ENCODE data around the gene DDX1. TPM values are rescaled to one million over a fixed set of nuclear protein-coding genes. Genes with fewer than 3 reads are reported as not detected.

DDX1 gene
- total and polyA plus RNA-seq, 9 donors: 36.5 to 80.1 (median 67.4) TPM

DNA sequence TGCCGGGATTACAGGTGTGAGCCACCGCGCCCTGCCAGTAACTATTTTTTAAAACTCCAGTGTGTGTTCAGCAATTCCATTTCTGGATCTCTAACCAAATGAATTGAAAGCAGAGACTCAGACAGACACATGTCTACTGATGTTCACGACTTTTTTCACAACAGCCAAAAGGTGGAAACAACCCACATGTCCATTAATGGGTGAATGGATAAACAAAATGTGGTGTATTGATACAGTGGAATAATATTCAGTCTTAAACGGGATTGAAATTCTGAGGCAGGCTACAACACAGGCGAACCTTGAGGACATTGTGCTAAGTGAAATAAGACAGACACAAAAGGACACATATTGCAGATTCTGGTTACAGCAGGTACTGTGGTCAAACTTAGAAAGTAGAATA, 55.0 kb downstream of the DDX1 start:
- TF ChIP-seq EP300 (IDR thresholded peaks at IDR 0.05): no peak
- Histone ChIP-seq H3K27ac (no peak overlapping the region), H3K27me3 (no peaks in the 10 kb centered on the region), H3K4me3 (no peak overlapping the region), H3K9me3 (no peaks in the 10 kb centered on the region), H3K36me3 (no peaks in the 10 kb centered on the region), H3K4me1 (ENCODE audit: insufficient read depth) (no peaks in the 10 kb centered on the region)
- DNase-seq: no peak
- WGBS, 3 donors: 92 to 96% (median 95%) methylated on average over 6 of the region's 6 CpGs
- intact Hi-C loops (cut with DNase I): loop anchor here in 1 of 4 donors (10.0 kb wide), 1 partner anchor 168 kb away; no protein-coding TSS in a partner anchor

DNA sequence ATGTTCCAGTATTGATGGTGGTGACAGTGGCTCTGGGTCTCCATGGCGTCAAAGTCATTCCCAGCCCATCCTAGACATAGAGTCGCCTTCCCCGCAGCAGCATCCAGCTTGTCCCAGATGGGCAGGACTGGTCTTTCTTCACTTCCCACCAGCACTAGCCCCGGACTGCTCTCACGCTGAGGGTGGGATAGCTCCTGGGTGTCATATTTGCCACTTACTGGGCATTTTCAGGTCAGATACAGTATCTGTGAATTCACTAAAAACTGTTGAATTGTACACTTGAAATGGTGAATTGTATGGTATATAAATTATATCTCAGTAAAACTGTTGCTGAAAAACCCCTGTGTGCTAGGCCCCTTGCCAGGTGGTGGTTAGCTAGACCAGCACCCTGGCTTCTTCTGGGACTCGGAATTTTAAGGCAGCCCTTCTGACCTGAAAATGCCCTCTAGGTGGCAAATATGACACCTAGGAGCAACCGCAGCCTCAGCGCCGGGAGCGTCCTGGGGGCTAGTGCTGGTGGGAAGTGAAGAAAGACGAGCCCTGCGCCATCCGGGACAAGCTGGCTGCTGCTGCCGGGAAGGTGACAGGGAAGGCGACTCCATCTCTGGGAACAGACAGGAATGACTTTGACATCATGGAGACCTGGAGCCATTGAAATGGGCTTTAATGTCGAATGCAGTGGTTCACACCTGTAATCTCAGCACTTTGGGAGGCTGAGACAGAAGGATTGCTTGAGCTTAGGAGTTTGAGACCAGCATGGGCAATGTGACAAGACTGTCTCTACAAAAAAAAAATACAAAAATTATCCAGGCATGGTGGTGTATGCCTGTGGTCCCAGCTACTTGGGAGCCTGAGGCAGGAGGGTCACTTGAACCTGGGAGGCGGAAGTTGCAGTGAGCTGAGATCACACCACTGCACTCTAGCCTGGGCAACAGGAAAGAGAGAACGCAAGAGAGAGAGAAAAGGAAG, 56.2 kb downstream of the DDX1 start:
- TF ChIP-seq EP300 (IDR thresholded peaks at IDR 0.05) (no peak), POLR2A (IDR thresholded peaks at IDR 0.05) (no peak)
- TF ChIP-seq, protein P1, sequence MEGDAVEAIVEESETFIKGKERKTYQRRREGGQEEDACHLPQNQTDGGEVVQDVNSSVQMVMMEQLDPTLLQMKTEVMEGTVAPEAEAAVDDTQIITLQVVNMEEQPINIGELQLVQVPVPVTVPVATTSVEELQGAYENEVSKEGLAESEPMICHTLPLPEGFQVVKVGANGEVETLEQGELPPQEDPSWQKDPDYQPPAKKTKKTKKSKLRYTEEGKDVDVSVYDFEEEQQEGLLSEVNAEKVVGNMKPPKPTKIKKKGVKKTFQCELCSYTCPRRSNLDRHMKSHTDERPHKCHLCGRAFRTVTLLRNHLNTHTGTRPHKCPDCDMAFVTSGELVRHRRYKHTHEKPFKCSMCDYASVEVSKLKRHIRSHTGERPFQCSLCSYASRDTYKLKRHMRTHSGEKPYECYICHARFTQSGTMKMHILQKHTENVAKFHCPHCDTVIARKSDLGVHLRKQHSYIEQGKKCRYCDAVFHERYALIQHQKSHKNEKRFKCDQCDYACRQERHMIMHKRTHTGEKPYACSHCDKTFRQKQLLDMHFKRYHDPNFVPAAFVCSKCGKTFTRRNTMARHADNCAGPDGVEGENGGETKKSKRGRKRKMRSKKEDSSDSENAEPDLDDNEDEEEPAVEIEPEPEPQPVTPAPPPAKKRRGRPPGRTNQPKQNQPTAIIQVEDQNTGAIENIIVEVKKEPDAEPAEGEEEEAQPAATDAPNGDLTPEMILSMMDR (IDR thresholded peaks at IDR 0.05): no peak
- H3K27ac ChIP-seq: no peak overlapping the region
- no peak for DNase-seq
- H3K4me3 ChIP-seq: no peak overlapping the region
- no peaks in the 10 kb centered on the region for H3K4me1 ChIP-seq (ENCODE audit: insufficient read depth)
- no peaks in the 10 kb centered on the region for H3K27me3 ChIP-seq
- WGBS, 3 donors: 87 to 94% (median 89%) methylated on average over 18 of the region's 18 CpGs
- intact Hi-C loops (cut with DNase I): loop anchor here in 1 of 4 donors (10.0 kb wide), 1 partner anchor 167 kb away; no protein-coding TSS in a partner anchor
- H3K9me3 ChIP-seq: no peaks in the 10 kb centered on the region
- H3K36me3 ChIP-seq: no peaks in the 10 kb centered on the region

DNA sequence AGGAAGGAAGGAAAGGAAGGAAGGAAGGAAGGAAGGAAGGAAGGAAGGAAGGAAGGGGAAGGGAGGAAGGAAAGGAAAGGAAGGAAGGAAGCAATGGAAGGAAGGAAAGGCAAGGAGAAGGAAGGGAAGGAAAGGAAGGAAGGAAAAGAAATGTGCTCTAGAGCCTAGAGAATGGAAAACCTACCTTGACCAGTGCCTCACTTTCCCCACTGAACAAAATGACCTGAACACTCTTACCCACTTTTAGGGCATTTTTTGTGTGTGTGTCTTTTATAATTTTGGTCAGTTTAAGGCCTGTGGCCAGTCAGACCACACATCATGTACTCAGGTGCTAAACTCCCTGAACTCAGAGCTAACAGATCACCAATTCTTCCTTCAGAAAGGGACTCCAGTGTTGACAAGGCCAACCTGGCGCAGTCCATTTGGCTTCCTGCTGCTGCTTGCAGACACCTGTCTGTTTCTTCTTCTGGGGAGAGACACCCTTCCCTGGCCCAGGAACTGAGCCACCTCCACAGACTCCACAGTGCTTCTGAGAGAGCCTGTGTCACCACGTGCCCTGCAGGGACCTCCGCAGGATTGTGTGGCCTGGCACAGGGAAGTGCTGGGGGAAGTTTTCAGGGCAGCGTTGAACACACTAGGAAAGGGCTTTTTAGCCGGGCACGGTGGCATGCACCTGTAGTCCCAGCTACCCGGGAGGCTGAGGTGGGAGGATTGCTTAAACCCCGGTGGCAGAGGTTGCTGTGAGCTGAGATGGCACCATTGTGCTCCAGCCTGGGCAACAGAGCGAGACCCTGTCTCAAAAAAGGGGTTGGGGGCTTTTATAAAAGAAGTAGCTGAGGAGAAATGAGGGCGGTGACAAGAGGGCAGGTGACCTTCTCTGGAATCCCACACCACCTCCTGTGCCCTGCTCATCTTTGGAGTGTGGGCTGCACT, 57.2 kb downstream of the DDX1 start:
- Histone ChIP-seq H3K27ac (no peak overlapping the region), H3K9me3 (no peaks in the 10 kb centered on the region), H3K4me1 (ENCODE audit: insufficient read depth) (no peaks in the 10 kb centered on the region), H3K27me3 (no peaks in the 10 kb centered on the region), H3K36me3 (no peaks in the 10 kb centered on the region), H3K4me3 (no peak overlapping the region)
- intact Hi-C loops (cut with DNase I): loop anchor here in 1 of 4 donors (10.0 kb wide), 1 partner anchor 166 kb away; no protein-coding TSS in a partner anchor
- WGBS, 3 donors: 86 to 95% (median 89%) methylated on average over 10 of the region's 10 CpGs
- DNase-seq: no peak
- TF ChIP-seq POLR2A (IDR thresholded peaks at IDR 0.05) (no peak), EP300 (IDR thresholded peaks at IDR 0.05) (no peak)
- TF ChIP-seq, protein P1 (IDR thresholded peaks at IDR 0.05): no peak

- no peaks in the 10 kb centered on the region for H3K9me3 ChIP-seq
- H3K4me3 ChIP-seq: no peak overlapping the region
- no peak for DNase-seq
- no peaks in the 10 kb centered on the region for H3K36me3 ChIP-seq
- H3K27ac ChIP-seq: no peak overlapping the region
- WGBS, 3 donors: 74 to 78% (median 76%) methylated on average over 14 of the region's 14 CpGs
- TF ChIP-seq EP300 (IDR thresholded peaks at IDR 0.05) (no peak), POLR2A (IDR thresholded peaks at IDR 0.05) (no peak)
- TF ChIP-seq, protein P1 (IDR thresholded peaks at IDR 0.05): no peak
- intact Hi-C loops (cut with DNase I): loop anchor here in 2 of 4 donors (10.0 kb wide), 2 partner anchors 165 to 625 kb away; no protein-coding TSS in a partner anchor
- no peaks in the 10 kb centered on the region for H3K4me1 ChIP-seq (ENCODE audit: insufficient read depth)
- no peaks in the 10 kb centered on the region for H3K27me3 ChIP-seq
Observed at GRCh38 chr2:15649561-15650255, 58.0 kb downstream of the DDX1 start.

Data from ovary (tissue), 9 donors.